Fibroblast of the conjunctiva (primary cell): ENCODE data around the gene ERI3.

Experiments
- DNase-seq: peaks from one replicate; pipeline ENCODE4 v3.0.0-alpha.2; 2010; ENCODE audit warnings: low read depth

The ERI3 gene

DNA sequence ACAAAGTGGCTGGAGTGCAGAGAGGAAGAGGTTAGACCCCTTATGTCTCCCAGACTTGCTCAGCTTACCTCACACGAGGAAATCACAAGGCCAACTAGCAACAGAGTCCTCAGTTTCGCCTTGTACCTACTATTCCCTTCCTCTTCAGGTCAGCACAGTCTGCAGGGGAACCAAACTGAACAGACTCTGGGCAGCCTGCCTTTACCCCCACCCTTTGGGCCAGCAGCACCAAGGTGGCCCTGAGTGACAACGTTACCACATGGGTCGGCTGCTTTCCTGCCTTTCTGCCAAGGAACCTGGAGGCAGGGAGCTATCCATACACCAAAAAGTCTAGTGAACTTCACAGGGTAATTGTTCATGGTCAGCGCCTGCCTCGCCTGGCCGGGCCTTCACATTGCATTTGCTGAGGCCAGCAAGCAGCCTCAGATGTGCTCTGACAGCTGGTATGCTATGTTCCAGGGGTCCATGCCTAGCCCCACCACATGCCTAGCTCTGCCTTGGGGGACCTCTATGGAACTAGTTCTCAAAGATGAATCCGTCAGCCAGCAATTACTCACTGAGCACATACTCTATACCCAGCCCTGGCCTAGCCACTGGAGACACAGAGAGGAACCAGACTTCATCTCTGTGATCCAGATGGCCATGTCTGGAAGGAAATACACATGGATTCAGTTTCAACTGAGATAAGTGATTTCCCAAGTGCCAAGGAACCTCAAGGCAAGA is 72.2 kb downstream of the ERI3 start:
- DNase-seq, result no peak

DNA sequence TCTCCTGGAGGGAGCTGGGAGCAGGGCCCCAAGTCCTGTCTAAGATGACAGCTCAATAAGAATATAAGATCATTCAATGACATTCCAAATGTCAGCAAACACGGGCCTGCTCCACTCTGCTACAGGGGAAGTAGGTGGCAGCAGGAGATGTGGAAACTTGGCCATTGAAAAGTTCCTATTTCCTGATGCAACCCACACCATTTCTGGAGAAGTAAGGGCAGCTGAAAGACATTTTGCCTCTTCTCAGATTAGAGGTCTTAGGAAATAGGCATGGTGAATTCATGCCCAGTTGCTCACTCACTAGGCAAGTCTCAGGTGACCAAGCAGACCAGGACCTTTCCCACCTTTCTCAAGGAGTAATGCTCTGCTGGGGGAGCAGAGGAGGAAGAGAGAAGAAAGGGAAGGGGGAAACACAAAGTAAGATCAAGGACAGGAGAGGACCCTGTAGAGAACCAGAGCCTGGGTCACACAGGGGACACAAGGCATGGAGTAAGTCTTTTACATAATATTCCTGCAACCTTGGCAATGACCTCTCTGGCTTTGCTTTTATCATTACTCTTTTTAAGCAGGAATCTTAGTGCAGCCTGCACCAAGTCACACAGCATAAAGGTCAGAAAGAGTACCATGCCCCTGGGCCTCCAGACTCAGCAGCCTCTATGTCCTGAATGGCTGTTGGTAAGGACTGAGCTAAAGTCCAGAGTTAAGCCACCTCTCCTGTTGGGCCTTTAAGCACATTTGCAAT is 72.9 kb downstream of the ERI3 start:
- DNase-seq, result no peak

- no peak for DNase-seq
Observed at GRCh38 chr1:44276901-44277300, 78.2 kb downstream of the ERI3 start.

GRCh38 chr1:44275991-44276405 is 79.1 kb downstream of the ERI3 start:
- DNase-seq, result no peak

- DNase-seq, result no peak
Observed at GRCh38 chr1:44275296-44275962, 79.6 kb downstream of the ERI3 start.

GRCh38 chr1:44273560-44274350 is 81.3 kb downstream of the ERI3 start:
- no peak for DNase-seq

GRCh38 chr1:44272992-44273391 is 82.1 kb downstream of the ERI3 start:
- DNase-seq, result no peak

GRCh38 chr1:44271646-44272045 is 83.4 kb downstream of the ERI3 start:
- no peak for DNase-seq

DNA sequence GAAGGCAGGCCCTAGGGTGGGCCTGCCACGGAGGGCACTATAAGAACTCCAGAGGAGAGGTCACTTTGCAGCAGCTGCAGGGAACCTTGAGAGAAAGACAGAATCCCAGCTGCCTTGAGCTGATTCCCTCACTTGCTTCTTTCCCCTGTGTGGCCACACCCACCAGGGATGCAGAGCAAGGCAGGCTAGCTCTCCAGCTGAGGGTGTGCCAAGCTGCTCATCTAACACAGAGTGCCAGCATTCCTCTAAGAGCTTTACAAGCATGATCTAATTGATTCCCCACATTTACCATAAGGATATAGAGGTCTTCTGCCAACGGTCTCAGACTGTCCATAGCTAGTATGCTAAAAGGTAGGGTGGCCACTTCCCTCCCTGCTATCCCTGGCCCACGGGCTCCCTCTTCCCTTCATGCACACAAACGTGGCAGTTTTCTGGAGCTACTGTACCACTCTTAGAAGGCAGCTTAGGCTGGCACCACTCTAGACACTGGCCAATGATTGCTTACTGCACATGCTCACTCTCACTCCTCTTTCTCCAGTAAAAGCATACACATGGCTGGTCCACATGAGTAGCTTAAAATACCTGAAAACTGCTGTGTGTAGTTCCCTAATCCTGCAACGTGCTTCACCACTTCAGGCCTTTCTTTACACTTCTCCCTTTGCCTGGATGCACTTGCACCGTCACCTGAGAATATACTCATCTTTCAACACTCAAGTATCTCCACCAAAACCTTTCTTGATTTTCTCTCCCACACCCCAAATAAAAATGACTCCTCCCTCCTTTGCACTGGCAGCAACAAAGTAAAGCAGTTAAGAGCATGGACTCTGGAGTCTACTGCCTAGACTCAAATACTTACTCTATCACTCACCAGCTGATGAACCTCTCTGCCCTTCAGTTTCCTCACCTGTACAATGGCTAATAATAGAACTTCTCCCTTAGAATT is 84.1 kb downstream of the ERI3 start:
- DNase-seq, result peak; percentile 13

DNA sequence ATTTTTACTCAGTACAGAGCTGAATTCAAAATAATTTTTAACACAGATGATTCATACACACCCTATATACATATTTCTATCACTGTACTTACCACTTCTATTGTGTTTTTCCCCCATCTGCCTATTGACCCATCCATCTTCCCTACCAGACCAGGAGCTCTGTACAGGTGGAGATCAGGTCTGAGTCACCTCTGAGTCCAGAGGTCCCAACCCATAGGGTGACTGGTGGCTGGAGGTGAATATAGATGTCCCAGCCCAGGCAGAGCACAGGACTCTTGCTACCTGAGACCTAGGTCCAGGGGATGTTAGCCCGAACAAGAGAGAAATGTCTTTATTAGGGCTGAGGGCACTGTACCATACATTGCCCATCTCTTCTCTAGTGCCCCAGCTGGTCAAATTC is 87.0 kb downstream of the ERI3 start:
- DNase-seq, result no peak

GRCh38 chr1:44267438-44267837 is 87.6 kb downstream of the ERI3 start:
- DNase-seq, result no peak

DNA sequence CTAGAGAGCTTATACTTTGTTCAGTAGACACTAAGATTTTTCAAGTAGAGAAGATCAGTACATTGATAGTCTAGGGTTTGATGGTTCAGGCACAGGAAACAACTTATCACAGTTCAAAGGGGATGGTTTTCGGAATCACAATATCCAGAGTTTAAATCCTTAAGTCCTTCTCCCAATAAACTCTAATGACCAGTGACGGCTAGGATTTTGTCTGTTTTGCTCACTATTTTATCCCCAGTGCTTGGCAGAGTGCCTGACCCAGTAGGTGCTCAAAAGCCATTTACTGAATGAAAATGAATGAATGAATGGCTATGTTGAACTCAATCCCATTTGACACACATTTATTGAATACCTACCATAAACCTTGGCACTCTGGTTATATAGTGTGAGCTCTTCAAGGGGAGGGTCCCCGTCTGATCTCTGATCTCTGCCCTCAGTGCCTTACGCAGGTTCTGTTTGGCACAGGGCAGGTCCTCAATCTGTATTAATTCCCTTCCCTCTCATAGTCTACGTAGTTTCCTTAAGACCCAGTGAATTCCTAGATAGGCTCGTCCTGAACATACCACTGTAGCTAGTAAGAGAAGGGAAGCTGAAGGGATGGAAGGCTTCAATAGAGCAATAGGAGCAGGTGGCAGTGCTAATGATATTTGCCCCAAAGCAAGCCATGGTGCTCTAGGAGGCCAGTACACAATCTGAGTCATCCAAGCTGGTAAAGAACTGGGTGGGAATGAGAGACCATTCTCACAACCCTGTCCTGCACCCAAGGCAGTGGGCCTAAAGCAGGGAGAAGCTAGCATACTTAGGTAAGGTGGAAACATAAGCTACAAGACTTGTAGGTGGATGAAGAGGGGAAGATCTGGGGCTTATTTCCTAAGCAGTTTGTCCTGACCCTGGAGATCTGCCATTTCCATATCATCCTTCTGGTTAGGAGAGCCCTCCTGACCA is 88.4 kb downstream of the ERI3 start:
- DNase-seq, result no peak

DNA sequence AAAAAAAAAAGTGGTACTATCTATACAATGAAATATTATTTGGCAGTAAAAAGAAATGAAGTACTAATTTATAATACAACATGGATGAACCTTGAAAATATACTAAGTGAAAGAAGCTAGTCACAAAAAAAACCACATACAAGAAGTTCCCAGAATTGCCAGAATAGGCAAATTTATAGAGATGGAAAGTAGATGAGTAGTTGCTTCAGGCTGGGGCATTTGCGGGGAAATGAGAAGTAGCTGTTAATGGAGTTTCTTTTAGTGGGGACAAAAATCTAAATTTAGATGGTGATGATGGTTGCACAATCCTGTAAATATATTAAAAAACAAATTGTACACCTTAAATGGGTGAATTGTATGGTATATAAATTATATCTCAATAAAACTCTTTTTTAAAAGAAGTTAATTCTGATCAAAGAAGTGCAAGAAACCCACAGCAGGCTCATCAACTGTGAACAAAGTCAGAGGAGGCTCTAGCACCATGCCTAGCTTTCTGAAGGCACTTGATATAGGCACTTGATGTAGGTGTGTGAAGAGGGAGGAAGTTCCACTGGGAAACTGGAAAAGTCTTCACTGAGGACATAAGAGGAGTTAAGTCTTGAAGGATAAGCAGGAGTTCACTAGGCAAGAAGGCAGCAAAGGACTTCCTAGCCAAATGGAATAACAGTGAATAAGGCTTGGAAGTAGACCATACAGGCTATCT is 89.2 kb downstream of the ERI3 start:
- no peak for DNase-seq

DNA sequence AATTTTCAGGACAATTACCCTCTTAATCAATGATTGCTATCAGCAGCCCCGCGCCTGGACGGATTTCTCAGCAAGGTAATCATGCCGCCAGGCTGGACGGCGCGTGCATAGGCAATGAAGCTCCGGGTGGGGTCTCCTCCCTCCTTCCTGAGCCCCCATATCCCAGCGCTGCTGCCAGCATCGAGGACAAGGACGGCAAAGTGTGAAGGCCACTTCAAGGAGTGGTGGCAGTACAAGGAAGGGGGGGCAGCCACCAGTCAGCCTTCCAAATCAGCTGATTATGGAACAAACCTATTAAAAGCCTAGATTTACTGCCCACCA is 90.6 kb downstream of the ERI3 start:
- no peak for DNase-seq

DNA sequence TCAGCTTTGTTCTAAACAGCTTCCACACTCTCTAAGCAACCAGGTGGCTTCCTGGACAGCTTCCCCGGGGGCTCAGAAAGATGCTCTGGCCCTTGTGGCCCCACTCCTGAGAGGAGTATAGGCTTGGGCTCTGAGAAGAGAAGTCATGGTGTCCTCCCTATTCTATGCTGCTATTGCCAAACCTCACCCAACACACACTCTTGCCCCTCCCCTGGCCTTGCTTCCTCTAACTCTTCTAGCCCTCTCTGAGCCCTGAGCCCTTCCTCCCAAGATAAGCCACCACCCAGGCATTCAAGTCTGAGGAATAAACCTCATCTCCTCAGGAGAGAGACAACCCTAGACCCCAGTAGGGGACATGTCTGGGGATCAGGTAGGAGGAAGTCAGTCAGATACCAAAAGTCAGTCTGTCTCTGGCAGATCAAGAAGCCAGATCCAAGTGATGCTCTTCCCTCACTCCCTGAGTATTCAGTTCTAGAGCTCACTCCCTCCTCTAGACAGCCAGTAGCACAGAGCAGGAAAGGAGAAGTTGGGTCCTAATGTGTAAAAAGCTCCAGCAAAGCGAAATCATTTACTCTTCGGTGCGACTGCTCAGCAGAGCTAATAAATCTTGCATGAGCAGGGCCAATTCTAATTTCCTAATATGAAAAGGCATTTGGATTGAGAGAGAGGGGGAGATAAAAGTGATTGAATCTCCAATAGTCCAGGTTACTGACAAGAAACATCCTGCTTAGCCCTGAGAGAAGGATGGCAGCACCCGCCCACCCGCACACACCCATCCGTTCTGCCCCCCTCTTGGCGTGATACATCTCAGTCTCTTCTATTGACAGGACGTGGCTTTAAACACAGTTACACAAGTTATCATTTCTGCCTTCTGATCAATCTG is 91.2 kb downstream of the ERI3 start:
- DNase-seq, result no peak

DNA sequence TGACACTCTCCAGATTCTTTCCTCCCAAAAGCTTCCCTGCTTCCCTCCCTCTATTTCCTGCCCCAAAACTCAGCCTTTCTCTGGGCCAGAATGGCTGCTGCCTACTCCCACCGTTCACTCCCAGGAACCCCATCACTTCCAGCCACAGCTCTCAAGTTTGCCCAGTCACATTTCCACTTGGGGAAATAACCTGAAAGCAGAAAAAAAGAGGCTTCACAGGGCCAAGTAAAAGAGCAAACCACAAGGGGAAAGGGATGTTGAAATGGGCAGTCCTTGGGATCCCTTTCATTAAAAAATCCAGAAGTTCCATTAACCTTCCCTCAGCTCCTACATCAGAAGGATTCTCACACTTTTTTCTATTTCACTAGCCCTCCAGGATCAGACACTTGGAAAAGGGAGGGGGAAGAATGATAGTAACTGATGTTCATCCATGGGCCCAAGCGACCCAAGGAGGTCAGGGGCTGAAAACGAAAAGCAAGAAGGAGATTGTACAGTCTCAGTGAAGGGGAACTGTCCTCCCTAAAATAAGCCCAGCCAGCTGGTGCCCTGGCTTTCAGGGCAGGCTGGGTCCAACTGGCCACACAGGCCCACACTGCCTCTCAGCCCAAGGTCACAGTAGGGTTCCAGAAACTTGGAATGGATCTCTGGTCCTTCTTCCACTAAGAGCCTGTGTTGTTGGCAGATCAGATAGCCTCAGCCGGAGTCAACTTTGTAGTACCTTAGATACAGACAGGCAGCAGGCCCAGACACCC is 92.1 kb downstream of the ERI3 start:
- DNase-seq, result no peak

GRCh38 chr1:44262414-44262813 is 92.6 kb downstream of the ERI3 start:
- DNase-seq, result no peak

DNA sequence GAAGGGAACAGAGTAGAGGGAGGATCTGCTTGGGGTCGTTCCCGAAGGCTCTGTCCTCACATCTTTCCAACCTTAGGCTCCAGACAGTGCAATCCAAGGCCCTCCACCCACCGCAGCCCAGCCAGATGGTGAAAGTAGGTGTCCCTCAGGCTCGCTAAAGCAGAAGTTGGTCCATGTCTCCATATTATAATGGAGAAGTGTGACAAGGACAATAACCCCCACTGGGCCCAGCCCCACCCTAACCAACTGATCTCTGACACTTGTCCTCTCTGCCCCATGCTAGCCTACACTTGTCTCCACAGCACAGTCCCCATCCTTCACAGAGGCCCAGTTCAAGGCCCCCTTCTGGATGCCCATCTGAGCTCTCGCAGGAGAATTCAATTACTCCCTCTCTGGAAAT is 93.1 kb downstream of the ERI3 start:
- DNase-seq, result no peak
